PC-9 (cell line): Measurements from ENCODE around the gene ME3. TPM values are rescaled to one million over a fixed set of nuclear protein-coding genes. Genes with fewer than 3 reads are reported as not detected.

ENCODE experiments used
- BruUV-seq: library from RNA; stranded (reverse); fragments of 400-500 nt; replicated peaks from 2 replicates; lab custom pipeline; 2021; lab: Mats Ljungman, UMichigan
- CTCF ChIA-PET: fragments of 300-600 bp; sonication (Branson Sonifier 250); formaldehyde crosslinking; loops from one replicate; lab custom pipeline; 2022; ENCODE audit warnings: antibody characterized with exemption; lab: Charles Lee
- POLR2A ChIA-PET: fragments of 300-600 bp; sonication (Branson Sonifier 250); formaldehyde crosslinking; loops from one replicate; lab custom pipeline; 2022; ENCODE audit warnings: antibody characterized with exemption; ENCODE audit not compliant: unreplicated experiment; lab: Charles Lee
- DNase-seq, 2 experiments: peaks; one replicate each; pipeline versions ENCODE4 v3.0.0 to v3.0.0-alpha.2; 2015 to 2022; ENCODE audit warnings: mixed read lengths in 1 of 2
- H2AFZ ChIP-seq: fragments of 200-600 bp; sonication (generic); 2 replicates; pipeline ENCODE4 v1.8.1; 2017; ENCODE audit warnings: antibody characterized with exemption
- H3F3A ChIP-seq: fragments of 200-600 bp; sonication (generic); 2 replicates; pipeline ENCODE4 v1.8.1; 2017; ENCODE audit warnings: antibody characterized with exemption, mild to moderate bottlenecking, low read depth; ENCODE audit not compliant: insufficient read depth
- H3K27ac ChIP-seq: fragments of 200-600 bp; sonication (generic); 2 replicates; pipeline ENCODE4 v1.6.1; 2016; ENCODE audit warnings: mixed run types
- H3K27me3 ChIP-seq: fragments of 200-600 bp; sonication (generic); 2 replicates; pipeline ENCODE4 v1.6.1; 2016; ENCODE audit warnings: low read depth, mixed run types; ENCODE audit not compliant: insufficient read depth
- H3K36me3 ChIP-seq: fragments of 200-600 bp; sonication (generic); 2 replicates; pipeline ENCODE4 v1.6.1; 2016; ENCODE audit warnings: low read depth, mixed run types
- H3K4me1 ChIP-seq: fragments of 200-600 bp; sonication (generic); replicated peaks from 2 replicates; pipeline ENCODE4 v1.6.1; 2016; ENCODE audit warnings: mixed run types; ENCODE audit not compliant: insufficient read depth
- H3K4me2 ChIP-seq: fragments of 200-600 bp; sonication (generic); 2 replicates; pipeline ENCODE4 v1.6.1; 2017; ENCODE audit warnings: mixed run types
- H3K4me3 ChIP-seq: fragments of 200-600 bp; sonication (generic); 2 replicates; pipeline ENCODE4 v1.6.1; 2016; ENCODE audit warnings: mixed run types
- H3K79me2 ChIP-seq: fragments of 200-600 bp; sonication (generic); 2 replicates; pipeline ENCODE4 v1.6.1; 2017; ENCODE audit warnings: low read depth, mixed run types
- H3K9me2 ChIP-seq: fragments of 200-600 bp; sonication (generic); 2 replicates; pipeline ENCODE4 v1.8.1; 2017; ENCODE audit warnings: mild to moderate bottlenecking; ENCODE audit not compliant: insufficient read depth
- H3K9me3 ChIP-seq: fragments of 200-600 bp; sonication (generic); 2 replicates; pipeline ENCODE4 v1.8.1; 2016; ENCODE audit warnings: low read depth; ENCODE audit not compliant: insufficient read depth
- H4K20me1 ChIP-seq: fragments of 200-600 bp; sonication (generic); 2 replicates; pipeline ENCODE4 v1.8.1; 2017; ENCODE audit not compliant: insufficient read depth
- EZH2 ChIP-seq: fragments of 200-600 bp; sonication (generic); IDR thresholded peaks from 2 replicates; pipeline ENCODE4 v1.8.0; 2017; ENCODE audit warnings: antibody characterized with exemption, low read depth
- intact Hi-C: fragments of 100-400 bp; cut with micrococcal nuclease; formaldehyde crosslinking; loops from one replicate; pipeline ENCODE4 v1.10.0; 2022; ENCODE audit not compliant: unreplicated experiment
- total RNA-seq: library from RNA; stranded (reverse); gene quantifications from 2 replicates; pipeline ENCODE4 v1.2.3, GENCODE V29; 2021
- TF ChIP-seq, protein P1 (sequence below): fragments of 200-600 bp; sonication (generic); conservative IDR thresholded peaks from 2 replicates; pipeline ENCODE4 v1.6.1; 2017; ENCODE audit warnings: mixed run types, antibody characterized with exemption, mild to moderate bottlenecking, moderate library complexity

Gene ME3
- total RNA-seq, 1 experiment from 2014 or later: 34.0 TPM

DNA sequence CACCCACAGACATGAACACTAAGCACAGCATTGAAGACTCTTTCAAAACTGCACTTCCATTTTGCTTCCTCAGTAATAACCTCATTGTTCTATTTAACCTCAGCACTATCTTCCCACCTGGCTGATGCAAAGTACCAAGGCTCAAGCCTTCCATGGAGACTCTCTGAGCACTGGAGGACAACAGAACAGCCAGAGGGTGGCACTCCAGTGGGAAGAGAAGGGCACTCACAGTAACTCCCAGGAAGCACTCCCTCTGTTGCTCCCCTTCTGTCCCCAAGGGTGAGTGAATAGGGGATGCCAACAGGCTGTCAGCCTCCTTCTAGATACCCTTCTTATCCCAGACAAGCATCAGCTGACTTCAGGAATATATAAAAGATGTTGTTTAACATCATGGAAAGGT, 3.5 kb downstream of the ME3 start:
- Histone ChIP-seq H3K9me2 (no peaks in the 10 kb centered on the region), H3K27ac (no peak overlapping the region), H3K79me2 (peaks cover 48% of the 10 kb centered on the region), H3K4me1 (peaks cover 36% of the 10 kb centered on the region), H2AFZ (no peak overlapping the region), H3F3A (peaks cover 19% of the 10 kb centered on the region; the same call in 1 of the 2 replicates), H3K36me3 (0 out of 2 replicates have a peak, but pooled peaks cover 5% of the 10 kb centered on the region), H3K9me3 (no peaks in the 10 kb centered on the region), H3K27me3 (no peaks in the 10 kb centered on the region), H4K20me1 (no peaks in the 10 kb centered on the region), H3K4me2 (no peak overlapping the region), H3K4me3 (no peak overlapping the region)
- no peak for DNase-seq
- ChIA-PET CTCF (no interaction called here), POLR2A (interaction anchor here (0.5 to 1.0 kb wide), 2 partner anchors 70 to 144 kb away, joined by 3 read pairs; no protein-coding TSS in a partner anchor)
- intact Hi-C loops: no loop called here
- TF ChIP-seq, protein P1, sequence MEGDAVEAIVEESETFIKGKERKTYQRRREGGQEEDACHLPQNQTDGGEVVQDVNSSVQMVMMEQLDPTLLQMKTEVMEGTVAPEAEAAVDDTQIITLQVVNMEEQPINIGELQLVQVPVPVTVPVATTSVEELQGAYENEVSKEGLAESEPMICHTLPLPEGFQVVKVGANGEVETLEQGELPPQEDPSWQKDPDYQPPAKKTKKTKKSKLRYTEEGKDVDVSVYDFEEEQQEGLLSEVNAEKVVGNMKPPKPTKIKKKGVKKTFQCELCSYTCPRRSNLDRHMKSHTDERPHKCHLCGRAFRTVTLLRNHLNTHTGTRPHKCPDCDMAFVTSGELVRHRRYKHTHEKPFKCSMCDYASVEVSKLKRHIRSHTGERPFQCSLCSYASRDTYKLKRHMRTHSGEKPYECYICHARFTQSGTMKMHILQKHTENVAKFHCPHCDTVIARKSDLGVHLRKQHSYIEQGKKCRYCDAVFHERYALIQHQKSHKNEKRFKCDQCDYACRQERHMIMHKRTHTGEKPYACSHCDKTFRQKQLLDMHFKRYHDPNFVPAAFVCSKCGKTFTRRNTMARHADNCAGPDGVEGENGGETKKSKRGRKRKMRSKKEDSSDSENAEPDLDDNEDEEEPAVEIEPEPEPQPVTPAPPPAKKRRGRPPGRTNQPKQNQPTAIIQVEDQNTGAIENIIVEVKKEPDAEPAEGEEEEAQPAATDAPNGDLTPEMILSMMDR: no peak
- TF ChIP-seq EZH2: no peak
- no TSS peak for BruUV-seq

DNA sequence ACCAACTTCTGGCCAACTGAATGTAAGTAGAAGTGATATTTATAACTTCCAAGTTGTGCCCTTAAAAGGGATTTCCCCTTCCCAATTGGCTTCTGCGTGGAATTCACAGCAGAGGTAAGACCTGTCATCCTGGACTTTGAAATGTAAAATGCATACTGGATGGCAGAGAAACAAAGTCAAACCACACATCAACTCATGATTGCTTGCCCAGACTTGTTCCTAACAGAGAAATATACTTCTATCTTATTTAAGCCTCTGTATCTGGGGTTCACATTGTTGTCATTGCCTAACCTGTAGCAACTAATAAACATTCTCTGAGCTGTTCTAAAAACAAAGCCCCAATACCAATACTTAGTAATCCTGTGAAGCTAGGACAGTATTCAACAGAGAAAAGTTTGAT, 6.2 kb downstream of the ME3 start:
- Histone ChIP-seq H3K79me2 (peaks cover 25% of the 10 kb centered on the region), H3F3A (peaks cover 13% of the 10 kb centered on the region; the same call in 1 of the 2 replicates), H2AFZ (no peak overlapping the region), H4K20me1 (no peaks in the 10 kb centered on the region), H3K4me1 (peaks cover 18% of the 10 kb centered on the region), H3K4me3 (no peak overlapping the region), H3K27ac (no peak overlapping the region), H3K9me2 (no peaks in the 10 kb centered on the region), H3K9me3 (no peaks in the 10 kb centered on the region), H3K36me3 (0 out of 2 replicates have a peak, but pooled peaks cover 12% of the 10 kb centered on the region), H3K4me2 (no peak overlapping the region), H3K27me3 (no peaks in the 10 kb centered on the region)
- TF ChIP-seq, protein P1: no peak
- TF ChIP-seq EZH2: no peak
- ChIA-PET CTCF (interaction anchor here (1.0 kb wide), 1 partner anchor 58 kb away, joined by 3 read pairs; no protein-coding TSS in a partner anchor), POLR2A (no interaction called here)
- intact Hi-C loops: no loop called here
- BruUV-seq: no TSS peak
- DNase-seq: no peak

DNA sequence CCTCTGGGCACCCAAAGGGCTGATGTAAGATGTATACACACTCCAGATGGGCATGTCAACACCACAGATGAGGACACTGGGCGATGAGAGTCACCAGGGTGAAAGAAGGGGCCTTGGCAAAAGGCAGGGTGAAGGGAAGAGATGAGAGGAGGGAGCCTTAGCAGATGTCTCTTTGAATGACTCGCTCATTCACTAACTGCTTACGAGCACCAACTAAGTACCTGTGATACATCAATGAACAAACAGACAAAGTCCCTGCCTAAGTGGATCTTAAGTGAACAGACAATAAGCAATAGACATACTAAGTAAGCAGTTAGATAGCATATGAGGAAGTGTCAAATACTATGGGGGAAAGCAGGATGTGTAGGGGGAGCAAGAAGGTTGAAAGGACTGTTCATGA, 7.5 kb downstream of the ME3 start:
- peaks cover 14% of the 10 kb centered on the region for H3K79me2 ChIP-seq
- no peaks in the 10 kb centered on the region for H3K27me3 ChIP-seq
- CTCF ChIA-PET: no interaction called here
- H2AFZ ChIP-seq: no peak overlapping the region
- no peak overlapping the region for H3K4me3 ChIP-seq
- POLR2A ChIA-PET: no interaction called here
- peaks cover under 1% of the 10 kb centered on the region; the same call in 1 of the 2 replicates for H3F3A ChIP-seq
- H3K4me1 ChIP-seq: peaks cover 6% of the 10 kb centered on the region
- DNase-seq: no peak
- TF ChIP-seq, protein P1: no peak
- TF ChIP-seq EZH2: no peak
- no peak overlapping the region for H3K27ac ChIP-seq
- intact Hi-C loops: no loop called here
- BruUV-seq: no TSS peak
- no peak overlapping the region for H3K4me2 ChIP-seq
- H4K20me1 ChIP-seq: no peaks in the 10 kb centered on the region
- no peaks in the 10 kb centered on the region for H3K9me3 ChIP-seq
- H3K36me3 ChIP-seq: 0 out of 2 replicates have a peak, but pooled peaks cover 12% of the 10 kb centered on the region
- H3K9me2 ChIP-seq: no peaks in the 10 kb centered on the region
